NCI-H460 (cell line): ENCODE measurements around the gene NRN1L. TPM values are rescaled to one million over a fixed set of nuclear protein-coding genes. Genes with fewer than 3 reads are reported as not detected.
"Not testable (repeated sequence)": the region's sequence is repeated elsewhere in the genome, so short reads cannot be mapped to it uniquely, and the experiment has no call there.

Experiments
- DNase-seq: peaks from one replicate; pipeline ENCODE4 v3.0.0-alpha.2; 2016; ENCODE audit warnings: low read depth; ENCODE audit errors: extremely low read depth
- total RNA-seq: library from RNA; depleted of rRNA; stranded (reverse); fragments of >200 nt; shearing (Covaris generic); gene quantifications from 2 replicates; pipeline ENCODE4 v1.2.3, GENCODE V29; 2014

The NRN1L gene
- total RNA-seq, 1 experiment from 2014 or later, result 0.87 TPM

DNA sequence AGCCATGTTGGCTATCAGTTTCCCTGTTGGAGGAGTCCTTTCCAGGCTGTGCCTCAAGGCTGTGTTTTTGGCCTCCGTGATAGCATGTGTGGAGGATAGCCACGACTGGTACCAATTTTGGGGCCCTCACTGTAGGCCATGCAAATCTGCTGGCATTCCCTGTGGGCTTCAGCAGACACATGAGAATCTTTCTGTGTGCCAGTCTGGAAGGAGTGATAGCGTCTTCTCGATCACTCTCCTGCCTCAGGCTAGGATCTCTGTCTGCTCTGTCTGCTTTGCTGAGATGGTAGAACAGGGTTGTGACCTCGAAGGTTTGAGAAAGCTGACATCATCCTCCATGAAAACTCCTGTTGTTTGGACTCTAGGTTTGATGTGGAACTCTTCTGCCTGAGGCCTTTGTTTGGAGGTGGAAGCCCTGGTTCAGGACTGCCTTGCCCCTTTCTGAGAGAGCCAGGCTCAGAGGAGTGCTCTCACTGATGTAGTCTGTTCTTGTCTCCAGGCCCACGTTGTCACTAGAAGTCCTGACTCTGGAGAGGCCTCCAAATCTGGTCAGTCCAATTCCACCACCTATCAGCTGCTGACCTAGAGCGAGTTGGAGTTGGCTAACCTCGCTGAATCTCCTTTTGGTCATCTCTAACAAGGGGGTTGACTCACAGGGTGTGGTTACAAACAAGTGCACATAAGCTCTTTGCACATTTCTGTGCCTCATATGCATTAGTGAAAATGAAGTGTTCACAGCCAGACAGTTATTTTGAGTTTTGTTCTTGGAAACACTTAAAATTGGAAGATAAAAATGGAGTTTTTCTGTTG is 23.9 kb upstream of the NRN1L start:
- DNase-seq, result peak; percentile 45

DNA sequence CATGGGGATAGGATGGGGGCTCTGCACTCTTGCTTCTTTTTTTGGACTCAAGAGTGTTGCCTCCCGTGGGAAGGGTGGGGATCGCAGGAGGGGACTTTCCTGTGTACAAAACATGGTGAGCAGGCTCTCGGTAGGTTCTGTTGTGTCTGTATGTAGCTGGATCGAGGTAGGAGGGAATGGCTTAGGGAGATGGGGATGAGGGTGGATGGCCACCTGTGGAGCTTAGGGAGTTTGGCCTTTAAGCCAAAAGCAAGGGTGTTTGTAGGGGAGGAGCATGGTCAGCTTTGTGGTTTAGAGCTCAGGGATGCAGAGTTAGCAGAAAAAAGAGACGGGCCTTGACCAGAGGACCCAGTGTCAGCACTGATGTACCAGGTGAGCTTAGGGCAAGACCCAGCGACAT is 22.8 kb upstream of the NRN1L start:
- DNase-seq, result no peak

- no peak for DNase-seq
Observed at GRCh38 chr16:67862623-67863583, 21.8 kb upstream of the NRN1L start.

DNA sequence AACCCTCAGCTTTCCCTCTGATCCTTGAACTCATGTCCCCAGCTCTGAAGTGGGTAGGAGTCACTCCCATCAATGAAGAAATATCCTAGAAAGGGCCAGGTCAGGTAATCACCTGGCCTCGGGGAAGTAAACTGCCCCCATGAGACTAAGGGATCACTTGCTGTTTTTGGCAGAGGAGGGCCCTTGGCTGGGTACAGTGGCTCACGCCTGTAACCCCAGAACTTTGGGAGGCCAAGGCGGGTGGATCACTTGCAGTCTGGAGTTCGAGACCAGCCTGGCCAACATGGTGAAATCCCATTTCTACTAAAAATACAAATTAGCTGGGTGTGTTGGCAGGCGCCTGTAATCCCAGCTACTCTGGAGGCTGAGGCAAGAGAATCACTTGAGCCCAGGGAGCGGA is 20.6 kb upstream of the NRN1L start:
- DNase-seq, result not testable (repeated sequence)

- DNase-seq, result no peak
Observed at GRCh38 chr16:67864594-67864993, 20.1 kb upstream of the NRN1L start.

DNA sequence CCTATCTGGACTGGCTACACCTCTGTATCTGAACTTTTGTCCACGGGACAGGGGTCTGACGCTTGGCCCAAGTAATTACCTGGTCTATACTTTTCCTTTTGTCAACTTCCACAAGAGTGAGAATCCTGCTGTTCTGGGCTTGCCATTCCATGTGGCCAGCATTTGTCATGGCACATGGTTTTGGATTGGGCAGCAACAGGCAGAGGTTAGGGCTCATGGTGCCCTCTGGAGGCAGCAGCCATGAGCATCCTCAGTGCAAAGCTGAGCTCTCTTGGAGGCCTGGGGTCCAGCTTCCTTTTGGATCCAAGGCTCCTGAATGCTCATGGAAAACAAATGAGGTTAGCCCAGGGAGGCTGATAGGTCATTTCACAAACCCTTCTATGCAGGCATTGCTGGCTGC is 19.4 kb upstream of the NRN1L start:
- peak; percentile 57 for DNase-seq

GRCh38 chr16:67868290-67868689 is 16.4 kb upstream of the NRN1L start:
- DNase-seq, result no peak

DNA sequence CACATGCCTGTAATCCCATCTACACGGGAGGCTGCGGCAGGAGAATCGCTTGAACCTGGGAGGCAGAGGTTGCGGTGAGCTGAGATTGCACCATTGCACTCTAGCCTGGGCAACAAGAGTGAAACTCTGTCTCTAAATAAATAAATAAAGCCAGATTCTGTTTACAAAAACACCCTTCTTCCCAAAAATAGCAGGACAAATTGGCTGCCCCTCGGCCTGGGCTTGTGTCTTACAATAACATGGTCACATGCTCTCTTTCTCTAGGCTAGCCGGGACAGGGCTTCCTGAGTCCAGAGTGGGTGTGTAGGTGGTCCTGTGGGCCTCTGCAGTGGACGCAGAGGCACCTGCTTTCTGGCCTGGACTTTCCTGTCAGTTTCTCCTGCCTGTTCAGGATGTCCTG is 15.0 kb upstream of the NRN1L start:
- DNase-seq, result no peak

DNA sequence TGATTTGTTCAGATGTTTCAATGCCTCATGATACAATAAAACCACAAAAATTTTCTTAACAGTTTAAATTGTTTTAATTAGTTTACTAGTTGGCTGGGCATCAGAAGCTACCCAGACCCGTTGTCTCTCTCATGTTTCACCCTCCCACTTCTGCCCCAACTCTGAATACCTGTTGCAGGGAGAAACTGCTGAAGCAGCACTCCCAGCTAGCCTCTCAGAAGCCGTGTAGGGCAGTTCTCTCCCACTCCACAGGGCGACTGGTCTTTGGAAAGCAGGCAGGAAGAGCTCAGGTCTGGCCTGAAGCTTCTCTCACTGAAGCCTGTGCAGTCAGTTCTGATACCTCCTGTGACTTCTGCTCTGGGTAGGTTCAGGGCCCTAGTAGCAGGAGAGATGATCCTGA is 13.4 kb upstream of the NRN1L start:
- no peak for DNase-seq

- DNase-seq, result no peak
Observed at GRCh38 chr16:67872131-67872630, 12.5 kb upstream of the NRN1L start.

DNA sequence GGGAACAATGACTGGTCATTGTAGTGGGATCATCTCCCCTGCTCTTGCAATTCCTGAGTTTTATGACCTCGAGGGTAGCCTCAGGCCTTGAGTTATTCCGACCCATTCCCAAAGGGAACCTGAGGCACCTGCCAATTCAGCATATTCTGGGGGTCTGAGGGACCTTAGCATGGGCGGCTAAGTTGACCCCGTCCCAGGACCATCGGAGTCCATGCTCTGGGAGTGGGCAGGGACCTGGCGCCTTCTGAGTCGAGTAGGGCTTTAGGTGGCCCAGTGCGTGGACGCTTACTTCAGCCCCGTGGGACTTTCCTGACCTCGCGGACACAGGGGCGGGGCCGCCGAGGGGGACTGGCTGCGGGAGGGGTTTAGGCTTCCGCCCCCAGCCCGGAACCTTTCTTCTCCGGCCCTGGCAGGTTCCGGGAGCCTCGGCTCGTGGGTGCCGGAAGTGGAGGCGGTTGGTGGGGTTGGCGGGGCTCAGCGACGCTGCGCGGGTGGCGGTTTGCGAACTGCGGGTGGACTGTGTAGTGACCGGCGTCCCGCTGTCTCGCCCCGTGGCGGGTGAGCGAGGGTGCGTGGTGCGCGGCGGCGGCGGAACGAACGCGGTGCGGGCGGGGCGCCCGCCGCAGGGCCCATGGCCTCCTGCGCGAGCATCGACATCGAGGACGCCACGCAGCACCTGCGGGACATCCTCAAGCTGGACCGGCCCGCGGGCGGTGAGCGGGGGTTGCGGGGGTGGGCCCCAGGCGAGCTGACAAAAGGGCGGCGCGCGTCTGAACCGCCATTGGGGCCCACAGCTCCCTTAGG is 11.9 kb upstream of the NRN1L start, which contains the start of gene EDC4:
Gene EDC4, plus strand, starts transcription at position 422 of the 804 bp plus-strand sequence. Its CDS starts 210 bp downstream, at position 632.
- peak; percentile 65 for DNase-seq

DNA sequence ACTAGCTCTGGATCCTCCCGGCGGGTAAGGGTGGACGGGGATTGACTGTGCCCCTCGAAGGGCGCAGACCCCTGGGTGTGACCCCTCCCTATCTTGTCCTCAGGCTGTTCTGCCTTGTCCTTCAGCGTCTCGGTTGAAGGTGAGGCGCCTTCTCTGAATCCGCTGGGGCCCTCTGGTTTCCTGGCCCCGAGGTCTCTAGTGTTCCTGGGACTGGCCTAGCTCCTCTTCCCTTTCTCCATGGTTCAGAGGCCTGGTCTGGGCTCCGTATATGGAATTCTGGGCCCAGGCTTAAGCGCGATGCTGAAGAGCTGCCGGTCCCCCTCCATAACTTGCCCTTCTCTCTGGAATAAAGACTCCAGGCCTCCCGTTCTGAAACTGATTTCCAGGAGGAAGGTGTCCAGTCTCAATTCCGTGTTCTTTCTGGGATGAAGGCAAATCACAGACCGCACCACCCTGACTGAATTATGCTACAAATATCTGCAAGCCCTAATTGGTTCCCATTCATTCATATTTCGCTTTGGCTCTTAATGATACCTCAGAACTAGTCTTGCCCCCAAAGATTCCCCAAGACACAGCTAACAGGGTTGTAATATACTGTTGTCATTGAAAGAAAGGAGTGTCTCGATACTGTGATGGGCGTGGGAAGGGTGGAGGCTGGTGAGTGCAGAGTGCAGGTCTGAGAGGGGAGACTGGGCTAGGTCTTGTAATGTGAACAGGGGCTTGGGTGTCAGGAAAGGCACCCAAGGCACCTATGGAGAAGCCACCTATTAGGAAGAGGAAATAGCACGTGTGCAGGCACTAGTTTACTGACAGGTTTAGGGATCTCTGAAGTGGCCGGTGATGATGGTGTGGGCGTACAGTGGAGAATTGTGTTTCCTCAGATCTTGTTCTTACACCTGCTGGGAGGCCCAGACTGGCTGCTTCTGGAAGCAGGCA is 11.0 kb upstream of the NRN1L start:
- no peak for DNase-seq

DNA sequence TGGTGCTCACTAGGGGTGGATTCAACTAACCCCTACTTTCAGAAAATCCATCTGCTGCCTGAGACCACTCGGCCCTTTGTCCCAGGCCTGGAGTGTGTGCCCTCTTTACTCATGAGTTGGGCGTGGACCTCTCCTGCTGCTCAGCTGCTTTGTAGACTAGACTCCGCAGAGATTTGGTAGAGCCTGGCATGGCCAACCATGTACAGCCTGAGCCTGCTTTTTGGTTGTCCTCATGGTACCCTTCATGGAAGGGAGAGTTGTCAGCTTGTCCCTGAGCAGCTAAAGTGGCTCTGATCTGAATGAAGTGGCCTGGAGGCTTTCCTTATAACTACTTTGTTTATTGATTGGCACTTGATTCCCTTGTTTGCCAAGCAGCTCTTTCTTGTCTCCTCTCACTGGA is 10.3 kb upstream of the NRN1L start:
- no peak for DNase-seq

DNA sequence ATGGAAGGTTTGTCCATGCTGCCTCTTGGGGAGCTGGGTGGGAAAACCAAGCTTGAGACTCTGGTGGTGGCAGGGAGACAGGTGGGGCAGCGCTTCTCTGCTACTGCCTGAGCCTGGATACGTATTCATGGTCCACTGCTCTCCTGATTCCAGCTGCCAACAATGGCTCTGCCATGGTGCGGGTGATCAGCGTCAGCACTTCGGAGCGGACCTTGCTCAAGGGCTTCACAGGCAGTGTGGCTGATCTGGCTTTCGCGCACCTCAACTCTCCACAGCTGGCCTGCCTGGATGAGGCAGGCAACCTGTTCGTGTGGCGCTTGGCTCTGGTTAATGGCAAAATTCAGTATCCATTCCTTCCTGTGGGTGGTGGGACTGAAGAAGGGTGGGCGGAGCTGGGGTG is 7.6 kb upstream of the NRN1L start:
- DNase-seq, result no peak

DNA sequence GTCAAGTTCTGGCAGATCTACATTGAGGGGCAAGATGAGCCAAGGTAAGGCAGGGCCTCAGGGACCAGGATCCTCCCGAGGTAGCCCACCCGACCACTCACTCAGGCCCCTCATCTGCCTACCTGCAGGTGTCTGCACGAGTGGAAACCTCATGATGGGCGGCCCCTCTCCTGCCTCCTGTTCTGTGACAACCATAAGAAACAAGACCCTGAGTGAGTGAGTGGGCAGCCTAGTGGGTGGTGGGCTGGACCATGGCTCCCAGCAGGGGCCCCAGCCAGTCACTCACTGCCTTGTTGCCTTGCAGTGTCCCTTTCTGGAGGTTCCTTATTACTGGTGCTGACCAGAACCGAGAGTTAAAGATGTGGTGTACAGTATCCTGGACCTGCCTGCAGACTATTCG is 6.5 kb upstream of the NRN1L start:
- no peak for DNase-seq

DNA sequence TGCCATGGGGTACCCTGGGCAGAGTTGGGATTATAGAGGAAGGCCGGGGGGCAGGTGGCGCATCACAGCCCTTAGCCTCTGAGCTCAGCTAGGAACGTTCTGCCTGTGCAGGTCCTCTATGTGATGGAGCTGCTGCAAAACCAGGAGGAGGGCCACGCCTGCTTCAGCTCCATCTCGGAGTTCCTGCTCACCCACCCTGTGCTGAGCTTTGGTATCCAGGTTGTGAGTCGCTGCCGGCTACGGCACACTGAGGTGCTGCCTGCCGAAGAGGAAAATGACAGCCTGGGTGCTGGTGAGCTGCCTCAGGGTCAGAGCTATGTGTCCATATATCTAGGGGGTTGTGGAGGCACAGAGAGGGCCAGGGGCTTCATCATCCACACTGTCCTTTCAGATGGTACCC is 5.8 kb upstream of the NRN1L start:
- DNase-seq, result no peak

- no peak for DNase-seq
Observed at GRCh38 chr16:67879462-67879861, 5.2 kb upstream of the NRN1L start.

DNA sequence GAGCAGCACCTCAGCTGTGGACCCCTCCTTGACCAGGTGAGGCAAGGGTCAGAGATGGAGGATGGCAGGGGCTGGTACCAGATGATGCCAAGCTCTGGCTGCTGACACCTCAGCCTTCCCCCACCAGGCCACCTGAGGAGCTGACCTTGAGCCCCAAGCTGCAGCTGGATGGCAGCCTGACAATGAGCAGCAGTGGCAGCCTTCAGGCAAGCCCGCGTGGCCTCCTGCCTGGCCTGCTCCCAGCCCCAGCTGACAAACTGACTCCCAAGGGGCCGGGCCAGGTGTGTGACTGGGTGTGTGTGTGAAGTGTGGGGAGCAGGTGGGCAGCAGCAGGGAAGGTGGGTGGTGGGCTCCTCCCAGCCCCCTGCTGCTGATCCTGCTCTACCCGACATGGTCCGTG is 4.7 kb upstream of the NRN1L start:
- no peak for DNase-seq

- DNase-seq, result no peak
Observed at GRCh38 chr16:67880584-67880983, 4.1 kb upstream of the NRN1L start.
